Activated CD8-positive, alpha-beta memory T cell treated with anti-CD3 and anti-CD28 coated beads for 36 hours (primary cell): ENCODE results near the gene KCNN3. TPM values are rescaled to one million over a fixed set of nuclear protein-coding genes. Genes with fewer than 3 reads are reported as not detected.
"Not testable (repeated sequence)": the region's sequence is repeated elsewhere in the genome, so short reads cannot be mapped to it uniquely, and the experiment has no call there.

Experiments
- CTCF ChIA-PET: fragments of 350-600 bp; sonication (Branson Sonifier 250); formaldehyde crosslinking; loops from one replicate; lab custom pipeline; 2021; ENCODE audit warnings: antibody characterized with exemption; lab: Charles Lee
- POLR2A ChIA-PET: fragments of 350-600 bp; sonication (Branson Sonifier 250); formaldehyde crosslinking; loops from one replicate; lab custom pipeline; 2021; ENCODE audit warnings: antibody characterized with exemption; lab: Charles Lee
- total RNA-seq, 2 experiments: library from RNA; stranded (reverse); gene quantifications; one replicate each; pipeline ENCODE4 v1.2.3, GENCODE V29; 2021

The KCNN3 gene
- total RNA-seq, 2 experiments from 2014 or later, result 0.10 to 0.30 TPM

GRCh38 chr1:154695985-154696384 is 174.1 kb downstream of the KCNN3 start:
- POLR2A ChIA-PET, result no interaction called here
- CTCF ChIA-PET, result no interaction called here

GRCh38 chr1:154694995-154695394 is 175.1 kb downstream of the KCNN3 start:
- POLR2A ChIA-PET, result no interaction called here

GRCh38 chr1:154689083-154689482 is 181.0 kb downstream of the KCNN3 start:
- CTCF ChIA-PET, result no interaction called here
- POLR2A ChIA-PET, result no interaction called here

More at GRCh38 chr1:154694995-154695394, 175.1 kb downstream of the KCNN3 start:
- CTCF ChIA-PET, result no interaction called here

GRCh38 chr1:154686507-154686906 is 183.6 kb downstream of the KCNN3 start:
- POLR2A ChIA-PET, result no interaction called here
- CTCF ChIA-PET, result interaction anchor here (1.0 kb wide), 1 partner anchor 17 kb away, joined by 3 read pairs; no protein-coding TSS in a partner anchor

- ChIA-PET POLR2A (no interaction called here), CTCF (interaction anchor here (1.1 kb wide), 1 partner anchor 14 kb away, joined by 3 read pairs; no protein-coding TSS in a partner anchor)
These were observed 186.3 kb downstream of the KCNN3 start for GRCh38 chr1:154683820-154684219.

GRCh38 chr1:154682254-154682653 is 187.8 kb downstream of the KCNN3 start:
- ChIA-PET CTCF (no interaction called here), POLR2A (interaction anchor here (0.7 kb wide), 1 partner anchor 243 kb away, joined by 5 read pairs; no protein-coding TSS in a partner anchor)

GRCh38 chr1:154677844-154678243 is 192.2 kb downstream of the KCNN3 start:
- POLR2A ChIA-PET, CTCF ChIA-PET: not testable (repeated sequence)

- CTCF ChIA-PET, POLR2A ChIA-PET: not testable (repeated sequence)
These were observed 193.2 kb downstream of the KCNN3 start for GRCh38 chr1:154676847-154677246.

GRCh38 chr1:154674456-154674855 is 195.6 kb downstream of the KCNN3 start:
- POLR2A ChIA-PET, CTCF ChIA-PET: not testable (repeated sequence)

GRCh38 chr1:154672245-154672644 is 197.8 kb downstream of the KCNN3 start:
- POLR2A ChIA-PET, result not testable (repeated sequence)

GRCh38 chr1:154671412-154671811 is 198.7 kb downstream of the KCNN3 start:
- CTCF ChIA-PET, result interaction anchor here (2.5 kb wide), 1 partner anchor 207 kb away, joined by 10 read pairs; no protein-coding TSS in a partner anchor
- POLR2A ChIA-PET, result not testable (repeated sequence)

More at GRCh38 chr1:154672245-154672644, 197.8 kb downstream of the KCNN3 start:
- CTCF ChIA-PET, result interaction anchor here (2.5 kb wide), 1 partner anchor 206 kb away, joined by 10 read pairs; no protein-coding TSS in a partner anchor

GRCh38 chr1:154670310-154671270 is 199.5 kb downstream of the KCNN3 start:
- POLR2A ChIA-PET, result not testable (repeated sequence)
- CTCF ChIA-PET, result interaction anchor here (0.7 to 2.5 kb wide), 19 partner anchors 13 to 1422 kb away, joined by 3 to 24 read pairs (median 4); partner anchors contain the start of gene PMVK

GRCh38 chr1:154669464-154670282 is 200.4 kb downstream of the KCNN3 start:
- ChIA-PET POLR2A (no interaction called here), CTCF (interaction anchor here (0.5 to 2.5 kb wide), 23 partner anchors 14 to 283 kb away, joined by 3 to 24 read pairs (median 4); partner anchors contain the start of gene PMVK)

GRCh38 chr1:154666051-154666790 is 203.9 kb downstream of the KCNN3 start:
- ChIA-PET CTCF (interaction anchor here (0.9 to 1.9 kb wide), 3 partner anchors 84 to 200 kb away, joined by 3 to 5 read pairs (median 3); no protein-coding TSS in a partner anchor), POLR2A (no interaction called here)

GRCh38 chr1:154664331-154665002 is 205.6 kb downstream of the KCNN3 start:
- POLR2A ChIA-PET, result no interaction called here
- CTCF ChIA-PET, result interaction anchor here (0.7 kb wide), 1 partner anchor 15 kb away, joined by 4 read pairs; no protein-coding TSS in a partner anchor

GRCh38 chr1:154663471-154664060 is 206.5 kb downstream of the KCNN3 start:
- CTCF ChIA-PET, result interaction anchor here (0.7 kb wide), 1 partner anchor 14 kb away, joined by 4 read pairs; no protein-coding TSS in a partner anchor
- POLR2A ChIA-PET, result no interaction called here

GRCh38 chr1:154661110-154661509 is 209.0 kb downstream of the KCNN3 start:
- ChIA-PET POLR2A (no interaction called here), CTCF (no interaction called here)
